Measurements from ENCODE around the gene ZNF782. TPM values are rescaled to one million over a fixed set of nuclear protein-coding genes. Genes with fewer than 3 reads are reported as not detected.
"Not testable (repeated sequence)": the region's sequence is repeated elsewhere in the genome, so short reads cannot be mapped to it uniquely, and the experiment has no call there.

Gene ZNF782
- total RNA-seq, 2 donors from 2014 or later: 7.3 to 9.1 TPM

- Histone ChIP-seq H3K27ac (ENCODE audit: low read depth, low read length) (no peak overlapping the region), H3K4me3 (ENCODE audit: low read length) (no peak overlapping the region), H3K36me3 (ENCODE audit: control insufficient read depth, insufficient read depth, low read length) (no peaks in the 10 kb centered on the region), H3K9me3 (ENCODE audit: control insufficient read depth, low read length) (peaks cover 5% of the 10 kb centered on the region), H3K4me1 (ENCODE audit: control insufficient read depth, insufficient read depth, low read length) (no peaks in the 10 kb centered on the region), H3K27me3 (ENCODE audit: control insufficient read depth, insufficient read depth, low read length, poor library complexity, severe bottlenecking) (peaks cover 7% of the 10 kb centered on the region), H3K9ac (ENCODE audit: extremely low read depth, low read length, poor library complexity, severe bottlenecking) (no peak overlapping the region)
- Mint-ChIP-seq H3K36me3 (ENCODE audit: low read depth) (peaks cover 7% of the 10 kb centered on the region), H3K9me3 (peaks cover 25% of the 10 kb centered on the region), H3K4me3 (no peak overlapping the region), H3K4me1 (no peaks in the 10 kb centered on the region), H3K27me3 (ENCODE audit: insufficient read depth) (peaks cover 11% of the 10 kb centered on the region), H3K27ac (no peak overlapping the region)
- no peak for TF ChIP-seq CTCF (conservative IDR thresholded peaks at IDR 0.05)
- WGBS, 2 experiments (ENCODE audit: insufficient coverage in 1 of 2, insufficient read length in 1 of 2): 91% methylated on average over 5 of the region's 5 CpGs; no CpG with 5 or more reads in 1 of the 2 experiments
- DNase-seq: no peak
Measured at GRCh38 chr9:96868709-96869108, 14.4 kb upstream of the ZNF782 start.

GRCh38 chr9:96867079-96867804, 12.9 kb upstream of the ZNF782 start:
- no peak for TF ChIP-seq CTCF (conservative IDR thresholded peaks at IDR 0.05)
- H3K36me3 ChIP-seq (ENCODE audit: control insufficient read depth, insufficient read depth, low read length): no peaks in the 10 kb centered on the region
- H3K4me1 Mint-ChIP-seq: no peaks in the 10 kb centered on the region
- H3K4me3 Mint-ChIP-seq: no peak overlapping the region
- H3K27ac Mint-ChIP-seq: no peak overlapping the region
- peaks cover 4% of the 10 kb centered on the region for H3K27me3 ChIP-seq (ENCODE audit: control insufficient read depth, insufficient read depth, low read length, poor library complexity, severe bottlenecking)
- no peak for DNase-seq
- H3K4me3 ChIP-seq (ENCODE audit: low read length): no peak overlapping the region
- no peaks in the 10 kb centered on the region for H3K4me1 ChIP-seq (ENCODE audit: control insufficient read depth, insufficient read depth, low read length)
- peaks cover 3% of the 10 kb centered on the region for H3K27me3 Mint-ChIP-seq (ENCODE audit: insufficient read depth)
- H3K36me3 Mint-ChIP-seq (ENCODE audit: low read depth): peaks cover 7% of the 10 kb centered on the region
- peaks cover 5% of the 10 kb centered on the region for H3K9me3 ChIP-seq (ENCODE audit: control insufficient read depth, low read length)
- peaks cover 30% of the 10 kb centered on the region for H3K9me3 Mint-ChIP-seq
- 92 to 94% methylated on average over 5 to 7 of the region's 7 CpGs for WGBS, 2 experiments (ENCODE audit: insufficient coverage in 1 of 2, insufficient read length in 1 of 2)
- no peak overlapping the region for H3K27ac ChIP-seq (ENCODE audit: low read depth, low read length)
- H3K9ac ChIP-seq (ENCODE audit: extremely low read depth, low read length, poor library complexity, severe bottlenecking): no peak overlapping the region

GRCh38 chr9:96865240-96865639, 10.9 kb upstream of the ZNF782 start:
- H3K27ac Mint-ChIP-seq; H3K27me3 Mint-ChIP-seq (ENCODE audit: insufficient read depth); H3K36me3 Mint-ChIP-seq (ENCODE audit: low read depth): not testable (repeated sequence)

More at GRCh38 chr9:96865240-96865639, 10.9 kb upstream of the ZNF782 start:
- DNase-seq; H3K27me3 ChIP-seq (ENCODE audit: control insufficient read depth, insufficient read depth, low read length, poor library complexity, severe bottlenecking); H3K27ac ChIP-seq (ENCODE audit: low read depth, low read length); H3K4me1 ChIP-seq (ENCODE audit: control insufficient read depth, insufficient read depth, low read length); H3K4me3 Mint-ChIP-seq; H3K9ac ChIP-seq (ENCODE audit: extremely low read depth, low read length, poor library complexity, severe bottlenecking); H3K4me1 Mint-ChIP-seq; H3K9me3 ChIP-seq (ENCODE audit: control insufficient read depth, low read length); H3K36me3 ChIP-seq (ENCODE audit: control insufficient read depth, insufficient read depth, low read length); H3K4me3 ChIP-seq (ENCODE audit: low read length): not testable (repeated sequence)
- peaks cover 30% of the 10 kb centered on the region for H3K9me3 Mint-ChIP-seq
- WGBS, 2 experiments (ENCODE audit: insufficient coverage in 1 of 2, insufficient read length in 1 of 2): 84 to 90% methylated on average over 2 of the region's 2 CpGs
